NCI-H748 treated with DMSO at 0.1 percent for 48 hours (cell line): ENCODE data around the gene POLRMT.

Experiments
- DNase-seq: peaks from one replicate; lab custom pipeline; 2025; lab: John Stamatoyannopoulos, UW

POLRMT gene

DNA sequence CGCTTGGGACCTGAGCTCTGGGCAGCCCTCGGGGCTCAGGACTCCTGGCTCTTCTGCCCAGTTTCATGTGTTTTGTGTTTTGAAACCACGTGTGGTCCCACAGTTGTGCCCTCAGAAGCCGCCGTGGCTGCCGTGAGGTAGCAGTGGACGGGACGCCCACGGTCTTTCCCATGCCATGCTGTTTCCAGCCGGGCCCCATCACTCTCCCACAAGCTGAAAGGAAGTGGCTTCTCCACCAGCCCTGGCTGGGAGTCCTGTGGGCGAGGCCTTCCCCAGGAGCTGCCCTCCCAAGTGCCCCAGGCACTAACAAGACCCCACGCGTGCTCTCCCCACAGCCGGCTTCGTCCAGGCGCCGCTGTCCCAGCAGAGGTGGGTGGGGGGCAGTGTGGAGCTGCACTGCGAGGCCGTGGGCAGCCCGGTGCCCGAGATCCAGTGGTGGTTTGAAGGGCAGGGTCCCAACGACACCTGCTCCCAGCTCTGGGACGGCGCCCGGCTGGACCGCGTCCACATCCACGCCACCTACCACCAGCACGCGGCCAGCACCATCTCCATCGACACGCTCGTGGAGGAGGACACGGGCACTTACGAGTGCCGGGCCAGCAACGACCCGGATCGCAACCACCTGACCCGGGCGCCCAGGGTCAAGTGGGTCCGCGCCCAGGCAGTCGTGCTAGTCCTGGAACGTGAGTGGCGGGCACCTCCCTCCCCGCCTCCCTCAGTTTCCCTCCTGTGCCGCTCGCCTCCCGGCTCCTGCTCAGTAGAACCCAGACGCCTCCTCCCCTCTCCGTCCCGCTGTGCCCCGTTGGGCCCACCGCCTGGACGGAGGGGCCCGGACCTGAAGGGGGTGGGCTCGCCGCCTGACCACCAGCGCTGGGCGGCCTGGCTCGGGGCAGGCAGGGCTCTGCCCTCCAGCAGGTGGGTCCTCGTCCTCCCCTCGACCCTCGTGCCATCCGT, 55.6 kb downstream of the POLRMT start:
- DNase-seq, result no peak

DNA sequence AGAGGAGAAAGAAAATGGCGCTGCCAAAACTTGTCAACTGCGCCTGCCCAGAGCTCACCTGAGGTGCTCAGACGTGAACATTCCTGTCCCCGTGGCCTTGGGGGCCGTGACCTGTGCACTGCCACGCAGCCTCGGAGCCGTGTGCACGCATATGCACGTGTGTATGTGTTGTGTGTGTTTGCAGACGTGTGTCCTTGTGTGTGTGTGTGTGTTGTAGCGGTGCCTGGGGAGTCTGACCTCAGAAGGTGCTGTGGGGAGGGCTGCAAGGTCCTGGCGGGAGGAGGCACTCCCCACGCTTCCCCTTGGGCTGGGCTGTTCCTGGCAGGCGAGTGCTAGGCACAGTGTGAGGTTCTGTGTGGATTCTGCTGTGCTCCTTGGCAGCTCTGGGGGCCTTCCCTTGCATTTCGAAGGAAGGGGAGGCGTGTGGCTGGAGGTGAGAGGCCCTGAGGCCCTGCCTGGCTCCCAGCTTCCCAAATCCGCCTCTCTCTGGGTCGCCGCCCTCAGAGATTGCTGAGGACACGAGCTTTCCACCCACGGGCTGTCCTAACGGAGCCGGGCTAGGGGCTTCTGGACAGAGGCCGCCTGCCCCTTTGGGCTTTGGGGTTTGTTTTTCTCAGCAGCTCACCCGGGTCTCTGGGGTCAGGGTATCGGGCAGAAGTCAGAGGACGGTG, 56.4 kb downstream of the POLRMT start:
- no peak for DNase-seq

DNA sequence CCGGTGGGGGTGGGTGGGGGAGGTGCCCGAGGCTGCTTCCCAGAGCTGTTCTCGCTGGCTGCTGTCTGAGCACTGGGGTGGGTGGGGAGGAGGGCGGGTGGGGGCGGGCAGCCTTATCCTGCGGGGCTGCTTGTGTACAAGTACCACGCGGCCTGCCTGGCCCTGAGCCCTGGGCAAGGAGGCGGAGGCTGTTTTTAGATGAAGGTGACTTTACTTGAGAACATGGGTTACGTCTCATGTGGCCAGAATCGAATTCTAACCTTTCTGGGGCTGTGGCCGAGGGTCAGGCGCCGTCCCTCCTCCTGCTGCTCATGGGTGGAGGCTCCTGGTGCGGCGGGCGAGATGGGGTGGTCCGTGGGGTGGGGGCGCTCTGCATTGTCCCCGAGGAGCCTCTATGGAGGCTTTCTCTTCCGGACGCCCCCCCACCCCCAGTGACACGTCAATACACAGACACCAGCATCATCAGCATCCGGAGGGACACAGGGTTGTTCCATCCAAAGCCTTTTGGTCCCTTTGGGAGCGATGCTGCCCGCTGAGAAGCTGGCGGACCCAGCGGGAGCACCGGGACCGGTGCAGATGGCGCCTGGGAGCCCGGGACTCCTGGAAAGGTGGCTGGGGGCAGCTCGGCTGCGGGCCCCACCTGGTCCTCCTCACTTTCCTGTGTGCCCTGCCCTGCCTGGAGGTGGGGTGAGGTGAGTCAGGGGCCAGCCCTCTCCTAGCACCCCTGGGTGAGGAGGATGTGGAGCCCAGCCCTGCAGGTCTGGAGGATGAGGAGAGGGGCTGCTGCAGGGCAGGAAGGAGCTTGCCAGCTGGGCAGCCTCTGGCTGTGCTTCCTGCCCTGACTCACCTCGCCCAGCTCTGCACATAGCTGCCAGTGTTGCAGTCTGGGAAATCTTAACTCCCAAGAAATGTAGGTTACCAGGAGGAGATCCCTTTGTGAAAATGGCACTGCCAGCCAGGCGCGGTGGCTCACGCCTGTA, 57.5 kb downstream of the POLRMT start:
- DNase-seq, result no peak

DNA sequence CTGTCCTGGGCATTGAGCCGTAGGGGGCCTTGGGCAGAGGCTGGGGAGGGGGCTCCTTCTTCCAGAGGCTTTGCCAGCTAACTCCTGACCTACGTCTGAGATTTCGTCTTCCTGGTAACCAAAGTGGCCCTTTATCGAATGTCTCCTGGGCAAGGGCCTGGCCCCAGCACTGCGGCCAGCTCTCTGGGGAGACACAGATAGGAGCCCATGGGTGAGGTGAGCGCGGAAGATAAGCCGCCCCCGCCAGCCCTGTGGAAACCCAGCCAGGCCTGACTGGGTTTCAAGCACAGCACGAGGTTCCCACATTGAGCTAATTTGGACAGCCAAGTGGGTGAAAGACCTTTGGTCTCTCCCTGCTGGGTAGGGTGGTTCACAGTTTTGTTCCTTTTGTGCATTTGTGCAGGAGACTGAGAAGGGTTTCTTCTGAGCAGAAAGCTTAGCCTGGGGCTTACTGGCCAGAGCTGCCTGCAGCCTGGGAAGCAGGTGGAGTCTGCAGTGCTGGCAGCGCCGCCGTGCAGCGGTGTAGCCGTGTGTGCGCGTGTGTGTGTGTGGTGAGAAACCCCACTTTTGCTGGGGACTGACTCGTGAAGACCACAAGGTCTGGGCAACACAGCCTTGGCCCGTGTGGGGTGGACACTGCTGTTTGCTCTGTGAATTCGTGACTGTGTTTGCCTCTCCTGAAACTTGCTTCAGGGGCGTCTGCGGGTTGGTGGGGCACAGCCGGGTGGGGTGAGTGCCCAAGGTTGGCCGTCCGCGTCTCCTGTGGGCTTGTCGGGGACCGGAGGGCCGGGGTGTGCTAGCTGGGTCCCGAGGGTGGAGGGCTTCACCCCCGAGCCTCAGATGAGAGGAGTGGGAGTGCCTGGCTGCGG, 58.4 kb downstream of the POLRMT start:
- no peak for DNase-seq

DNA sequence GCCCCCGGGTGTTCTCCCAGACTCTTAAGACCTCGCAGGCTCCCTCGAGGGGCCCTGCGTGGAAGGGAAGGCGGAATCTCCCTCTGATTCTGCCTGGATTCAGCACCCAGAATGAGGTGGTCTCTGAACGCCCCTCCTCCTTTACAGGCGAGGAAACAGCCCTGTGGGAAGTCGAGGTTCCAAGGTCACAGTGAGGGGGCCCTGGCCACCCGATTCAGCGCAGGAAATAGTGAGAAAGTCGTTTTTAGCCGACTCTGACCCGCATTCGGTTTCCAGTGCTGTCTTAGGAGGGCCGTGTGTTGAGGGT, 59.9 kb downstream of the POLRMT start:
- DNase-seq, result no peak

DNA sequence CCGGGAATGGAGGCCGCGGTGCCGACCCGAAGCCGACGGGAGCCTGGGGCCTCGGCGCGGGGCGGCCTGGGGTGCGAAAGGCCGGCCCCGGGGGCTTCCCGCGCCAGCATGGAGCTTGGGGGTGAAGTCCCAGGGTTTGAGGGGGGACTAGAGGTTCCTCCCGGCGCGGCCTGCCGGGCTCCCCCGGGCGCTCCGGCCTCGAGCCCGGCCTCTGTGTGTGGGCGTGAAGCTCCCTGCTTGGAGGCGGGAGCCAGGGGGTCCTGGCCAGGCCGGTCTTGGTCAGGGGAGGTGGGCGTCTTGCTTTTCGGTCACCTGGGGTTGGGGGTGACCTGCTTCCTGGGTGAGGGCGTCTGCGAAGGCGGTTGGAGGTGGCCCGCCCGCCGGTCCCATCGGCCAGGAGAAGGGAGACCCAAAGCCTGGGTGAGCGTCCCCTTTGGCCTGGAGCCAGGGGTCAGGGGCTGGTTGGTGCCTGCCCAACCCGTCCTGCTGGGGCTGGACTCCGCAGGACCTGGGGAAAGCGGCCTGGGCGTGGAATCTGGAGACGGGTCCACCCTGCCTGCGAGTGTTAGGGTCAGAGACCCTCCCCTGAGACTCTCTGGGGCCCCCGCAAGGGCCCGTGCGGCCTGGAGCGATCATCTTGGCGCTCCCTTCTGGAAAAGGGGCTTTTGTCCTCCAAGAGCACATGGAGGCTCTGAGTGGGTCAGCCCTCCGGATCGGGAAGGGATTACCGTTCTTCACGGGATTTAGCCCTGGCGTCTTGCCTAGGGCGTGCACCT, 60.4 kb downstream of the POLRMT start:
- no peak for DNase-seq

DNA sequence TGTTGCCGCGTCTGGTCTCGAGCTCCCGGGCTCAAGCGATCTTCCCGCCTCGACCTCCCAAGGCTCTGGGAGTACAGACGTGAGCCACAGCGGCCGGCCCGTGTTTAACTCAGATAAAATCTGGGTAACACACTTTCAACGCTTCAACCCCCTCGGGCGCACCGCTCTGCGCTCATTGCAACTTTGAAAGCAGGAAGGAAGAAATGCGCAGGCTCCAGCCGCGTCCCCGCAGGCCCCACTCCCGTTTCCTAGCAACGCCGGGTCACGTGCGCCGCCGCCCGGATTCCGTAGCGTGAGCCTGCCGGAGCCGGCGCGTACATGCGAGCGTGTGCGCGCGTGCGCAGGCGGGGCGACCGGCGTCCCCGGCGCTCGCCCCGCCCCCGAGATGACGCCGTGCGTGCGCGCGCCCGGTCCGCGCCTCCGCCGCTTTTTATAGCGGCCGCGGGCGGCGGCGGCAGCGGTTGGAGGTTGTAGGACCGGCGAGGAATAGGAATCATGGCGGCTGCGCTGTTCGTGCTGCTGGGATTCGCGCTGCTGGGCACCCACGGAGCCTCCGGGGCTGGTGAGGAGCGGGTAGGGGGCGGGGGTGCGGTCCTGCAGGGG, 61.1 kb downstream of the POLRMT start, which contains the start of gene BSG:
Gene BSG (plus strand): TSS at position 457 of the 603 bp plus-strand sequence. CDS start 39 bp downstream, at position 496.
- DNase-seq, result peak; percentile 86

DNA sequence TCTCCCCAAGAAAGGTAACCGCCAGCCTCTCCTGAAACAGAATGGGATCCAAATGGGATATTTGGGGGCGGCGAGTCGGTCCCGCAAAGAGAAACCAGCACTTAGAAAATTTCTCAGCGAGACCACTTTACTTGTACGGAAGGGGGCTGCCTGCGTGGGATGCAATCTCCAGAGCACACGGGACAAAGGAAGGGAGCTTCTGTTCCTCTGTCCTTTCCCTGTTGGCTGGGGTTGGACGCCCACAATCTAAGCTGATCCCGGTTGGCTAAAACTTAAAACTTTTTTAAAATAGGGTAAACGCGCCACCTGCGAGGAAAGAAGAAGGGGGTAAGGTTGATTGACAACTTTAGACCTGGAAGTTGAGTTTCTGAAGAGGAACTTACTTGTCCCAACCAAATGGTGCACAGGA, 61.8 kb downstream of the POLRMT start:
- peak; percentile 47 for DNase-seq

DNA sequence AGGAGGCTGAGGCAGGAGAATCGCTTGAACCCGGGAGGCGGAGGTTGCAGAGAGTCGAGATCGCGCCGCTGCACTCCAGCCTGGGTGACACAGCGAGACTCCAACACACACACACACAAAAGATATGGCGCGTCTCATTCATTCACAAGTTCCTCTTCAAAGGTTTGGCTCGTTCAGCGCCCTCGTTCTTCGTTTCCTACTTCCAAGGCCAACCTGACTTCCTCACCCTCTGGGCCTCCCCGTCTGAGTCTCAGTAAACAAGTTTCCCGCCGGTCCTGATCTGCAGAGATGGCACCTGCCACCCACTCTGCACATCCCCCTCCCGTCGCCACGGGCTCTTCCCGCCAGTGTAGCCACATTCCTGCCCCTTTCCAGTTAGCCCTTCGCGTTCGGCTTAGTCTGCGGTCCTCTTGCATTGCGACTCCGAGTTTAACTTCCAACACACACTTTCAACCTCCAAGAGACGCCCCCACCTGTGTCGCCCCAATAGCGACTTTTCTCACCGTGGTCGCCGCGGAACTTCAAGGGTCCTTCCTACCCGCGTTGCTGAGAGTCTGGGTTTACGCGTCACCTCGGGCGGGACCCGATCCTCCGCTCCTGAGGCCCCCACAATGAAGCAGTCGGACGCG, 62.3 kb downstream of the POLRMT start:
- DNase-seq, result peak; percentile 19

DNA sequence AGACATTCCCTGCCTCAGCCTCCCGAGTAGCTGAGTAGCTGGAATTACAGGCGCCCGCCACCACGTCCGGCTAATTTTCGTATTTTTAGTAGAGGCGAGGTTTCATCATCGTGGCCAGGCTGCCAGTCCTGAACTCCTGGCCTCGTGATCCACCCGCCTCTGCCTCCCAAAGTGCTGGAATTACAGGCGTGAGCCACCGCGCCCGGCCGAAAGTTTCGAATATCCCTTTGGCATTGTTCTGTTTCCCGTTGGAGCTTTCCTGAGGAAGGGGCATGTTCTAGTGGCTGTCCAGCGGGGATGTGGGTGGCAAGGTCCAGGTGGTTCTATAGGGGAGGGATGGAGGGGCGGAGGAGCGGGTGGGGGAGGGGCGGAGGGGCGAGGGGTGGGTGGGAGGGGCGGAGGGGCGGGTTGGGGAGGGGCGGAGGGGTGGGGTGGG, 63.1 kb downstream of the POLRMT start:
- DNase-seq, result no peak

DNA sequence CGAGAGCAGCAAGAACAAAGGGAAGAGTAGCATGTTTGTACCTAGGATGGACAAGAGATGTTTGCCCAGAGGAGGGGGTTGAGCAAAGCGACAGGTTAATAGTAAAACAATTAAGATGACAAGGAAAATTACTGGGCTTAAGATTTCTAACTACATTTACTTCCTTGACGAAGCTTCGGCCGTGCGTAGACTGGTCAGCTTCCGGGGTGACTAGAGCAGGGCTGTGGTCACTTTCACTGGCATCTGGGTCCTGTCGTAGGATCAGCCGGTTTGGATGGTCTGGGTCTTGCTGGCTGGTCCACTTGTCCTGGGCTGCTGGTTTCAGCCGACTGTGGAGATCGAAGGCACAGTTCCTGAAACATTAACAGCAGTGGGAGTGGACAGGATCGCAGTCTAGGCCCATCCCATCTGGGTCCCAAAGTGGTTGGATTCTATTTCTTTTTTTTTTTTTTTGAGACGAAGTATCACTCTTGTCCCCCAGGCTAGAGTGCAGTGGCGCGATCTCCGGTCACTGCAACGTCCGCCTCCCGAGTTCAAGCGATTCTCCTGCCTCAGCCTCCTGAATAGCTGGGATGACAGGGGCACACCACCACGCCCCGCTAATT, 65.9 kb downstream of the POLRMT start:
- no peak for DNase-seq
